Esophagus squamous epithelium (tissue), 5 donors: Measurements from ENCODE around the gene CDK2. TPM values are rescaled to one million over a fixed set of nuclear protein-coding genes. Genes with fewer than 3 reads are reported as not detected.

Source experiments
- DNase-seq: peaks from one replicate; lab custom pipeline; 2025; lab: John Stamatoyannopoulos, UW
- H3K27ac ChIP-seq, 4 donors: fragments of 200-600 bp; sonication (generic); one replicate each; pipeline ENCODE4 v1.5.1; 2016 to 2019; ENCODE audit warnings: mild to moderate bottlenecking in 1 of 4
- H3K27me3 ChIP-seq, 4 donors: fragments of 200-600 bp; sonication (generic); 1 replicate in 3 of 4; 2 replicates in 1 of 4; pipeline versions ENCODE4 v1.5.1 to v1.6.0; 2017 to 2021; ENCODE audit warnings: antibody characterized with exemption in 1 of 4
- H3K36me3 ChIP-seq, 3 donors: fragments of 200-600 bp; sonication (generic); one replicate each; pipeline ENCODE4 v1.5.1; 2016 to 2019
- H3K4me1 ChIP-seq, 3 donors: fragments of 200-600 bp; sonication (generic); one replicate each; pipeline ENCODE4 v1.5.1; 2017 to 2019
- H3K4me3 ChIP-seq, 4 donors: fragments of 200-600 bp; sonication (generic); 1 replicate in 3 of 4; 2 replicates in 1 of 4; pipeline ENCODE4 v1.5.1; 2016 to 2019; ENCODE audit warnings: mild to moderate bottlenecking in 2 of 4, moderate library complexity in 1 of 4
- H3K9me3 ChIP-seq, 3 donors: fragments of 200-600 bp; sonication (generic); one replicate each; pipeline ENCODE4 v1.5.1; 2016 to 2019
- CTCF ChIP-seq, 6 experiments: fragments of 450-650 bp in 4 of 6; fragments of 200-600 bp in 2 of 6; sonication (generic) in 2 of 6; IDR thresholded peaks; one replicate each; pipeline ENCODE4 v1.5.1; 2016 to 2019; ENCODE audit warnings: antibody characterized with exemption in 6 of 6, mild to moderate bottlenecking in 4 of 6, moderate library complexity in 4 of 6
- POLR2A ChIP-seq, 4 donors: fragments of 450-650 bp; IDR thresholded peaks; one replicate each; pipeline ENCODE4 v1.6.1; 2017; ENCODE audit warnings: antibody characterized with exemption in 4 of 4, mild to moderate bottlenecking in 4 of 4, moderate library complexity in 3 of 4
- WGBS, 2 donors: methylation state at CpG; one replicate each; pipeline ENCODE4 v1.1.5; 2018; 5-methylcytosine and 5-hydroxymethylcytosine counted together
- intact Hi-C: fragments of 100-400 bp; cut with DNase I; formaldehyde crosslinking; loops from one replicate; pipeline ENCODE4 v1.15.0; 2022
- total RNA-seq, 4 donors: library from RNA; depleted of rRNA; stranded (reverse); fragments of >200 nt; gene quantifications; one replicate each; pipeline ENCODE4 v1.1.0, GENCODE V29; 2016
- donor health status: DM: yes; HTN: yes; CAD: no.

CDK2 gene
- total RNA-seq, 4 donors from 2014 or later: 11.1 to 22.6 (median 17.0) TPM

- no peaks in the 10 kb centered on the region for H3K9me3 ChIP-seq
- no peak for DNase-seq
- whole genome bisulfite sequencing, 2 donors: 25 to 44% methylated on average over 6 to 7 of the region's 7 CpGs
- peaks cover 31 to 93% (median 38%) of the 10 kb centered on the region in 3 donors for H3K4me1 ChIP-seq
- H3K36me3 ChIP-seq: peaks cover 0 to 32% (median 5%) of the 10 kb centered on the region in 3 donors
- no peaks in the 10 kb centered on the region for H3K27me3 ChIP-seq
- peak overlapping the region; percentile 47 to 93 (median 85) for H3K4me3 ChIP-seq
- peak overlapping the region; percentile 91 to 100 (median 94) for H3K27ac ChIP-seq
- intact Hi-C loops: no loop called here
- no peak for TF ChIP-seq CTCF (IDR thresholded peaks at IDR 0.05)
- TF ChIP-seq POLR2A (IDR thresholded peaks at IDR 0.05): peak in 3 of 4 donors; percentile 10 to 58 (median 24)
Measured at GRCh38 chr12:55933169-55933798, 33.3 kb upstream of the CDK2 start.

DNA sequence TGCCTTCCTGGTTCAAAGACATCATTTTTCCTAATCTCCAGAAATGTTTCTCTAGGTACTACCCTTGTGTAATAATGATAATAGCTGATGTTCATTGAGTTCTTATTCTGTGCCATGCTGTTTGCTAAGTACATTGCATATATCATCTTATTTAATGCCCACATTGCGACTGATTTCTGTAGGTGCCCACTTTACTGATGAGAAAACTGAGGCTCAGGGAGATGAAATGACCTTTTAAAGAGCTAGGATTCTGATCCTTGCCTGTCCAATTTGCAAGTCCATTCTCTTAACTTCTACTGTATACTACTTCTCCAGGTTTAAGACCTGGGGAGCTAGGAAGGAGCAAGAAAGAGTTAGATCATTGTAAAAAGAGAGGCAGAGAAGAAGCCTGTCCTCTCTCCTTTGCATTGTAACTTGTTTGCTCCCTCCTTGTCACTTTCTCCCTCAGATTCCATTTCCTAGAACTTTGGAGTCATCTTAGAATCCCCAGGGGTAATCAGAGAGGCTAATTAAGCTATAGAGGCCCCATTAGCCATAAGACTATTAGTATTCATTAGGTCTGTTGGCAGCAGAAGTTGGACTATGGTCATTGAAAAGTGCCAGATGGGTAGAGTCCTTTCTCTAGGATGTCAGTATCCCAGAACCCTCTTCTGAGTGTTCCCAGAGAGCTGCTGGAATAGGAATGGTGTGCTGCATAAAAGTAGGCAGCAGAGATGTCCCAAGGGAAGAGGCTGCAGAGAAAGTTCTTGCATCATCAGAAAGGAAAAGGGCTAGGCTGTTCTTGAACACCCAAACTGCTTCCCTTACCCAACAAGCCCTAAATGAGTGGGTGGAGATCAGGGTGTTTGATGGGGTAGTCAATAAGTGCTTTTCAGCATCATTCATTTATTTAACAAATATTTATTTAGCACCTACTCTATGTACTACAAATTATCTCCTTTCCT, 32.6 kb upstream of the CDK2 start:
- H3K36me3 ChIP-seq: peaks cover 0 to 39% (median 5%) of the 10 kb centered on the region in 3 donors
- intact Hi-C loops: no loop called here
- peak overlapping the region; percentile 47 to 93 (median 85) for H3K4me3 ChIP-seq
- H3K27me3 ChIP-seq: no peaks in the 10 kb centered on the region
- 42 to 100% methylated on average over 1 of the region's 1 CpG for WGBS, 2 donors
- TF ChIP-seq POLR2A (IDR thresholded peaks at IDR 0.05): no peak
- no peak for DNase-seq
- peaks cover 26 to 93% (median 35%) of the 10 kb centered on the region in 3 donors for H3K4me1 ChIP-seq
- H3K27ac ChIP-seq: peak overlapping the region; percentile 91 to 100 (median 94)
- H3K9me3 ChIP-seq: no peaks in the 10 kb centered on the region

- H3K27ac ChIP-seq: peak overlapping the region in 3 of 4 donors; percentile 21 to 100 (median 95)
- WGBS, 2 donors: 78 to 80% methylated on average over 1 of the region's 1 CpG
- H3K36me3 ChIP-seq: peaks cover 0 to 46% (median 5%) of the 10 kb centered on the region in 3 donors
- TF ChIP-seq CTCF (IDR thresholded peaks at IDR 0.05) (no peak), POLR2A (IDR thresholded peaks at IDR 0.05) (no peak)
- H3K27me3 ChIP-seq: no peaks in the 10 kb centered on the region
- no peaks in the 10 kb centered on the region for H3K9me3 ChIP-seq
- no peak for DNase-seq
- intact Hi-C loops: no loop called here
- H3K4me3 ChIP-seq: peak overlapping the region in 1 of 4 donors; percentile 27
- peaks cover 26 to 93% (median 34%) of the 10 kb centered on the region in 3 donors for H3K4me1 ChIP-seq
Measured at GRCh38 chr12:55934773-55935172, 31.9 kb upstream of the CDK2 start.

- 65 to 88% methylated on average over 16 to 18 of the region's 26 CpGs for WGBS, 2 donors
- Histone ChIP-seq H3K36me3 (peaks cover 4 to 53% (median 8%) of the 10 kb centered on the region in 3 donors), H3K9me3 (no peaks in the 10 kb centered on the region), H3K4me3 (peak overlapping the region in 3 of 4 donors; percentile 23 to 32 (median 27)), H3K4me1 (peaks cover 25 to 93% (median 35%) of the 10 kb centered on the region in 3 donors), H3K27ac (peak overlapping the region; percentile 14 to 100 (median 58)), H3K27me3 (no peaks in the 10 kb centered on the region)
- intact Hi-C loops: no loop called here
- TF ChIP-seq POLR2A (IDR thresholded peaks at IDR 0.05) (no peak), CTCF (IDR thresholded peaks at IDR 0.05) (no peak)
- DNase-seq: no peak
Measured at GRCh38 chr12:55935738-55936151, 30.9 kb upstream of the CDK2 start.

- DNase-seq: no peak
- intact Hi-C loops: no loop called here
- WGBS, 2 donors: 56 to 61% methylated on average over 2 of the region's 2 CpGs
- peak overlapping the region; percentile 44 to 100 (median 82) for H3K27ac ChIP-seq
- no peaks in the 10 kb centered on the region for H3K9me3 ChIP-seq
- peaks cover 15 to 86% (median 28%) of the 10 kb centered on the region in 3 donors for H3K4me1 ChIP-seq
- TF ChIP-seq CTCF (IDR thresholded peaks at IDR 0.05): no peak
- no peak for TF ChIP-seq POLR2A (IDR thresholded peaks at IDR 0.05)
- H3K4me3 ChIP-seq: no peak overlapping the region
- H3K27me3 ChIP-seq: no peaks in the 10 kb centered on the region
- H3K36me3 ChIP-seq: peaks cover 9 to 75% (median 29%) of the 10 kb centered on the region in 3 donors
Measured at GRCh38 chr12:55937981-55938380, 28.6 kb upstream of the CDK2 start.
